MM.1S (cell line): ENCODE results near the gene SLC35A2.
"Not testable (repeated sequence)": the region's sequence is repeated elsewhere in the genome, so short reads cannot be mapped to it uniquely, and the experiment has no call there.

Experiments
- DNase-seq: peaks from one replicate; pipeline ENCODE4 v3.0.0-alpha.2; 2015
- H2AFZ ChIP-seq: fragments of 300-600 bp; sonication (generic); 2 replicates; pipeline ENCODE4 v1.6.0; 2016; ENCODE audit warnings: antibody characterized with exemption, low read length
- H3F3A ChIP-seq: fragments of 300-600 bp; sonication (generic); 2 replicates; pipeline ENCODE4 v1.6.1; 2016; ENCODE audit warnings: mild to moderate bottlenecking, antibody characterized with exemption, low read length, moderate library complexity, mixed read lengths; ENCODE audit not compliant: insufficient read depth
- H3K27ac ChIP-seq: fragments of 300-600 bp; sonication (generic); 2 replicates; pipeline ENCODE4 v1.5.1; 2016; ENCODE audit warnings: mild to moderate bottlenecking, low read length
- H3K27me3 ChIP-seq: fragments of 300-600 bp; sonication (generic); replicated peaks from 2 replicates; pipeline ENCODE4 v1.6.0; 2016; ENCODE audit warnings: low read length; ENCODE audit not compliant: insufficient read depth
- H3K36me3 ChIP-seq: fragments of 300-600 bp; sonication (generic); replicated peaks from 2 replicates; pipeline ENCODE4 v1.6.1; 2016; ENCODE audit warnings: mild to moderate bottlenecking, low read length, mixed read lengths; ENCODE audit not compliant: insufficient read depth
- H3K4me1 ChIP-seq: fragments of 300-600 bp; sonication (generic); 2 replicates; pipeline ENCODE4 v1.6.1; 2016; ENCODE audit warnings: low read length, mixed read lengths
- H3K4me2 ChIP-seq: fragments of 300-600 bp; sonication (generic); 2 replicates; pipeline ENCODE4 v1.6.0; 2016; ENCODE audit warnings: low read depth, low read length
- H3K4me3 ChIP-seq: fragments of 300-600 bp; sonication (generic); 2 replicates; pipeline ENCODE4 v1.5.1; 2016; ENCODE audit warnings: low read length, mixed read lengths
- H3K79me2 ChIP-seq: fragments of 300-600 bp; sonication (generic); 2 replicates; pipeline ENCODE4 v1.6.1; 2016; ENCODE audit warnings: mixed run types, low read length, mixed read lengths
- H3K9ac ChIP-seq: fragments of 300-600 bp; sonication (generic); 2 replicates; pipeline ENCODE4 v1.6.1; 2016; ENCODE audit warnings: low read length, mixed read lengths
- H3K9me2 ChIP-seq: fragments of 300-600 bp; sonication (generic); replicated peaks from 2 replicates; pipeline ENCODE4 v1.6.1; 2016; ENCODE audit warnings: mild to moderate bottlenecking, low read length, mixed read lengths; ENCODE audit not compliant: insufficient read depth
- H3K9me3 ChIP-seq: fragments of 300-600 bp; sonication (generic); replicated peaks from 2 replicates; pipeline ENCODE4 v1.6.1; 2016; ENCODE audit warnings: mild to moderate bottlenecking, low read length, mixed read lengths; ENCODE audit not compliant: insufficient read depth
- H4K20me1 ChIP-seq: fragments of 300-600 bp; sonication (generic); 2 replicates; pipeline ENCODE4 v1.6.1; 2016; ENCODE audit warnings: mild to moderate bottlenecking, low read length, moderate library complexity, mixed read lengths; ENCODE audit not compliant: insufficient read depth
- EZH2 ChIP-seq: fragments of 300-600 bp; sonication (generic); optimal IDR thresholded peaks from 2 replicates; pipeline ENCODE3; 2017; ENCODE audit warnings: low read depth, mild to moderate bottlenecking, antibody characterized with exemption, low read length, mixed read lengths
- EZH2phosphoT487 ChIP-seq: fragments of 300-600 bp; sonication (generic); IDR thresholded peaks from 2 replicates; pipeline ENCODE4 v1.6.1; 2018; ENCODE audit warnings: antibody characterized with exemption, low read length
- TF ChIP-seq, protein P1 (sequence below): fragments of 300-600 bp; sonication (generic); IDR thresholded peaks from 2 replicates; pipeline ENCODE4 v1.5.1; 2016; ENCODE audit warnings: antibody characterized with exemption, low read length, mixed read lengths

Gene SLC35A2

GRCh38 chrX:48872017-48872416, 39.4 kb downstream of the SLC35A2 start:
- H3K36me3 ChIP-seq, DNase-seq, H2AFZ ChIP-seq, H3K4me1 ChIP-seq, H3F3A ChIP-seq, H3K9me2 ChIP-seq, H3K9me3 ChIP-seq, H3K27ac ChIP-seq, H3K4me3 ChIP-seq, H4K20me1 ChIP-seq, H3K79me2 ChIP-seq, H3K27me3 ChIP-seq, H3K9ac ChIP-seq, H3K4me2 ChIP-seq: not testable (repeated sequence)

GRCh38 chrX:48864210-48864609, 47.2 kb downstream of the SLC35A2 start:
- no peaks in the 10 kb centered on the region for H3K36me3 ChIP-seq
- TF ChIP-seq, protein P1, sequence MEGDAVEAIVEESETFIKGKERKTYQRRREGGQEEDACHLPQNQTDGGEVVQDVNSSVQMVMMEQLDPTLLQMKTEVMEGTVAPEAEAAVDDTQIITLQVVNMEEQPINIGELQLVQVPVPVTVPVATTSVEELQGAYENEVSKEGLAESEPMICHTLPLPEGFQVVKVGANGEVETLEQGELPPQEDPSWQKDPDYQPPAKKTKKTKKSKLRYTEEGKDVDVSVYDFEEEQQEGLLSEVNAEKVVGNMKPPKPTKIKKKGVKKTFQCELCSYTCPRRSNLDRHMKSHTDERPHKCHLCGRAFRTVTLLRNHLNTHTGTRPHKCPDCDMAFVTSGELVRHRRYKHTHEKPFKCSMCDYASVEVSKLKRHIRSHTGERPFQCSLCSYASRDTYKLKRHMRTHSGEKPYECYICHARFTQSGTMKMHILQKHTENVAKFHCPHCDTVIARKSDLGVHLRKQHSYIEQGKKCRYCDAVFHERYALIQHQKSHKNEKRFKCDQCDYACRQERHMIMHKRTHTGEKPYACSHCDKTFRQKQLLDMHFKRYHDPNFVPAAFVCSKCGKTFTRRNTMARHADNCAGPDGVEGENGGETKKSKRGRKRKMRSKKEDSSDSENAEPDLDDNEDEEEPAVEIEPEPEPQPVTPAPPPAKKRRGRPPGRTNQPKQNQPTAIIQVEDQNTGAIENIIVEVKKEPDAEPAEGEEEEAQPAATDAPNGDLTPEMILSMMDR: no peak
- TF ChIP-seq EZH2phosphoT487 (no peak), EZH2 (no peak)
- H3K4me2 ChIP-seq: no peak overlapping the region
- H4K20me1 ChIP-seq: no peaks in the 10 kb centered on the region
- H3K79me2 ChIP-seq: no peaks in the 10 kb centered on the region
- H3K9ac ChIP-seq: no peak overlapping the region
- H2AFZ ChIP-seq: no peak overlapping the region
- H3K4me3 ChIP-seq: no peak overlapping the region
- no peak overlapping the region for H3K27ac ChIP-seq
- DNase-seq: no peak
- H3K9me2 ChIP-seq: no peaks in the 10 kb centered on the region
- no peaks in the 10 kb centered on the region for H3F3A ChIP-seq
- H3K27me3 ChIP-seq: no peaks in the 10 kb centered on the region
- H3K4me1 ChIP-seq: no peaks in the 10 kb centered on the region
- no peaks in the 10 kb centered on the region for H3K9me3 ChIP-seq

GRCh38 chrX:48854898-48855297, 56.5 kb downstream of the SLC35A2 start:
- Histone ChIP-seq H3K9ac (no peak overlapping the region), H2AFZ (no peak overlapping the region), H3K4me2 (no peak overlapping the region), H3K27ac (no peak overlapping the region), H3K9me2 (no peaks in the 10 kb centered on the region), H3K79me2 (no peaks in the 10 kb centered on the region), H3K4me1 (no peaks in the 10 kb centered on the region), H3K27me3 (no peaks in the 10 kb centered on the region), H3F3A (no peaks in the 10 kb centered on the region), H3K4me3 (no peak overlapping the region), H4K20me1 (no peaks in the 10 kb centered on the region), H3K36me3 (no peaks in the 10 kb centered on the region), H3K9me3 (no peaks in the 10 kb centered on the region)
- DNase-seq: no peak
- no peak for TF ChIP-seq EZH2
- TF ChIP-seq, protein P1: 0 out of 2 replicates have a peak, but pooled peaks have one; percentile 12

DNA sequence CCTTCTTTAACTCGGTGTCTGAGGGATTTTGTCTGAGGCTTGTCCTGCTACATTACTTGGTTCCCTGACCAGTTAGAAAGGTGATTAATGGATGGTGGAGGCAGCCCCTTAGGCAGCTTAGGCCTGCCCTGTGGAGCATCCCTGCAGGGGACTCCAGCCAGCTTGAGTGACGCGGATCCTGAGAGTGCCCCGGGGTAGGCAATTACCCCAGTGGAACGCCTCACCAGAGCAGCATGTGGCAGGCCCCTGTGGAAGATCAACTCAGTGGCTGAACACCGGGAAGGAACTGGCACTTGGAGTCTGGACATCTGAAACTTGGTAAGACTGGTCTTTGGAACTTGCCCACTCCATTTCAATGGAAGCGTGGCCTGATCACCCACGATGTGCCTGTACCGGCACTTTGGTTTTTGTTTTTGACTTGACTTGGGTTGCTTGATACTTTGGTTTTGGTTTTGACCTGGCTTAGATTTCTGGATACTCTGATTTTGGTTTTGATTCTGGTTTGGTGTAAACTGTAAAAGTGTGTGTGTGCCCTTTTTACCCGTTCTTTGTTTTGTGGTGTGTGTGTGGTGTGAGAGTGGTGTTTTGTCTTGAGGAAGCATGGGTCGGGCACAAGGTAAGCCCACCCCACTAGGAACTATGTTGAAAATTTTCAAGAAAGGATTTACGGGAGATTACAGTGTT, 57.2 kb downstream of the SLC35A2 start:
- H3K36me3 ChIP-seq, H3K27me3 ChIP-seq, H3K4me3 ChIP-seq, H3K9ac ChIP-seq, H3K9me2 ChIP-seq, H3K4me1 ChIP-seq, H2AFZ ChIP-seq, H3K27ac ChIP-seq, H3K4me2 ChIP-seq, H3F3A ChIP-seq, H3K79me2 ChIP-seq, H4K20me1 ChIP-seq, H3K9me3 ChIP-seq, DNase-seq: not testable (repeated sequence)

GRCh38 chrX:48853494-48853893, 58.0 kb downstream of the SLC35A2 start:
- H3K9me2 ChIP-seq, H3K9ac ChIP-seq, H3K36me3 ChIP-seq, H2AFZ ChIP-seq, H3K27me3 ChIP-seq, H3F3A ChIP-seq, H3K9me3 ChIP-seq, H3K4me1 ChIP-seq, H3K79me2 ChIP-seq, H3K4me2 ChIP-seq, DNase-seq, H4K20me1 ChIP-seq, H3K4me3 ChIP-seq, H3K27ac ChIP-seq: not testable (repeated sequence)
